SU-DHL-6 (cell line): ENCODE data around the gene FBXO41.

Experiments
- H2AFZ ChIP-seq: fragments of 200-600 bp; sonication (generic); 2 replicates; pipeline ENCODE4 v1.6.1; 2014; ENCODE audit warnings: low read depth, mild to moderate bottlenecking, moderate library complexity, mixed read lengths, antibody characterized with exemption, low read length; ENCODE audit not compliant: severe bottlenecking
- H3F3A ChIP-seq: fragments of 200-600 bp; shearing (Covaris generic); 2 replicates; pipeline ENCODE4 v1.6.0; 2016; ENCODE audit warnings: antibody characterized with exemption, mild to moderate bottlenecking; ENCODE audit not compliant: insufficient read depth
- H3K27ac ChIP-seq: fragments of 200-600 bp; sonication (generic); 2 replicates; pipeline ENCODE4 v1.5.1; 2016; ENCODE audit warnings: low read depth, mild to moderate bottlenecking, low read length, moderate library complexity, mixed read lengths
- H3K27me3 ChIP-seq: fragments of 200-600 bp; sonication (generic), shearing (Covaris generic); 2 replicates; pipeline ENCODE4 v1.6.0; 2014; ENCODE audit warnings: mild to moderate bottlenecking, low read length
- H3K36me3 ChIP-seq: fragments of 200-600 bp; sonication (generic); 2 replicates; pipeline ENCODE4 v1.6.1; 2014; ENCODE audit warnings: mild to moderate bottlenecking, low read length, mixed read lengths
- H3K4me2 ChIP-seq: fragments of 300-600, 200-600 bp; shearing (Covaris generic), sonication (generic); 2 replicates; pipeline ENCODE4 v1.6.0; 2014; ENCODE audit warnings: low read length, low read depth, mild to moderate bottlenecking; ENCODE audit not compliant: poor library complexity, severe bottlenecking
- H3K4me3 ChIP-seq: fragments of 200-600 bp; sonication (generic); 2 replicates; pipeline ENCODE4 v1.5.1; 2014; ENCODE audit warnings: antibody characterized with exemption, low read length, mild to moderate bottlenecking, mixed read lengths; ENCODE audit not compliant: insufficient read depth, poor library complexity, severe bottlenecking
- H3K79me2 ChIP-seq: fragments of 200-600 bp; sonication (generic); 2 replicates; pipeline ENCODE4 v1.6.1; 2014; ENCODE audit warnings: mild to moderate bottlenecking, low read length, moderate library complexity; ENCODE audit not compliant: insufficient read depth
- H3K9ac ChIP-seq: fragments of 200-600 bp; sonication (generic); 2 replicates; pipeline ENCODE4 v1.7.0; 2014; ENCODE audit warnings: mild to moderate bottlenecking, low read length
- H3K9me2 ChIP-seq: fragments of 200-600 bp; sonication (generic); replicated peaks from 2 replicates; pipeline ENCODE4 v1.6.1; 2014; ENCODE audit warnings: low read length; ENCODE audit not compliant: insufficient read depth
- H3K9me3 ChIP-seq: fragments of 200-600 bp; sonication (generic); 2 replicates; pipeline ENCODE4 v1.6.1; 2014; ENCODE audit warnings: low read length, mixed read lengths; ENCODE audit not compliant: insufficient read depth
- H4K20me1 ChIP-seq: fragments of 200-600 bp; sonication (generic); 2 replicates; pipeline ENCODE4 v1.6.1; 2014; ENCODE audit warnings: low read depth, mild to moderate bottlenecking, antibody characterized with exemption, low read length, moderate library complexity, mixed read lengths
- EZH2phosphoT487 ChIP-seq: fragments of 200-600 bp; sonication (generic), shearing (Covaris generic); conservative IDR thresholded peaks from 2 replicates; pipeline ENCODE4 v1.6.1; 2018; ENCODE audit warnings: mild to moderate bottlenecking, antibody characterized with exemption, low read length, moderate library complexity, mixed read lengths
- TF ChIP-seq, protein P1 (sequence below): fragments of 200-600 bp; sonication (generic); IDR thresholded peaks from one replicate; pipeline ENCODE4 v1.5.1; 2017; ENCODE audit warnings: antibody characterized with exemption, mild to moderate bottlenecking, low read length, moderate library complexity; ENCODE audit not compliant: insufficient read depth, poor library complexity, severe bottlenecking

The FBXO41 gene

DNA sequence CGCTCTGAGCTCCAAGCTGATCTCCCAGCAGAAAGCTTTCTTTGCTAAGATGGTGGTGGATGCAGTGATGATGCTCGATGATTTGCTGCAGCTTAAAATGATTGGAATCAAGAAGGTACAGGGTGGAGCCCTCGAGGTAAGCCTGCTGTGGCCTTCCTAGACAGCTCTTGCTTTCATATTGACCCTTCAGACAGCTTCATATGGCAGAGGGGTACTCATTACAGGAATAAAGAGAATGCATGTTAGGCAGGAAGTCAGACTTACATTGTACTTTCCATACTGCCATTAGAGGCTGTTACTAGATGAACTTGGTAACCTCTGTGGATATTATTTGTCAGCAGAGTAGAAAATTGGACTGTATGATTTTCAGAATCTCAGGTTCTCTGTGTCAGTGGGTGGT lies 39.7 kb downstream of the FBXO41 start:
- Histone ChIP-seq H2AFZ (no peak overlapping the region), H3K27me3 (no peaks in the 10 kb centered on the region), H3K9ac (no peak overlapping the region), H3K36me3 (peaks cover 63% of the 10 kb centered on the region), H3F3A (no peaks in the 10 kb centered on the region), H4K20me1 (peaks cover 15% of the 10 kb centered on the region; the same call in 1 of the 2 replicates), H3K4me2 (no peak overlapping the region), H3K27ac (no peak overlapping the region), H3K79me2 (peaks cover 56% of the 10 kb centered on the region), H3K9me2 (no peaks in the 10 kb centered on the region), H3K4me3 (no peak overlapping the region), H3K9me3 (no peaks in the 10 kb centered on the region)
- no peak for TF ChIP-seq EZH2phosphoT487
- TF ChIP-seq, protein P1, sequence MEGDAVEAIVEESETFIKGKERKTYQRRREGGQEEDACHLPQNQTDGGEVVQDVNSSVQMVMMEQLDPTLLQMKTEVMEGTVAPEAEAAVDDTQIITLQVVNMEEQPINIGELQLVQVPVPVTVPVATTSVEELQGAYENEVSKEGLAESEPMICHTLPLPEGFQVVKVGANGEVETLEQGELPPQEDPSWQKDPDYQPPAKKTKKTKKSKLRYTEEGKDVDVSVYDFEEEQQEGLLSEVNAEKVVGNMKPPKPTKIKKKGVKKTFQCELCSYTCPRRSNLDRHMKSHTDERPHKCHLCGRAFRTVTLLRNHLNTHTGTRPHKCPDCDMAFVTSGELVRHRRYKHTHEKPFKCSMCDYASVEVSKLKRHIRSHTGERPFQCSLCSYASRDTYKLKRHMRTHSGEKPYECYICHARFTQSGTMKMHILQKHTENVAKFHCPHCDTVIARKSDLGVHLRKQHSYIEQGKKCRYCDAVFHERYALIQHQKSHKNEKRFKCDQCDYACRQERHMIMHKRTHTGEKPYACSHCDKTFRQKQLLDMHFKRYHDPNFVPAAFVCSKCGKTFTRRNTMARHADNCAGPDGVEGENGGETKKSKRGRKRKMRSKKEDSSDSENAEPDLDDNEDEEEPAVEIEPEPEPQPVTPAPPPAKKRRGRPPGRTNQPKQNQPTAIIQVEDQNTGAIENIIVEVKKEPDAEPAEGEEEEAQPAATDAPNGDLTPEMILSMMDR, result no peak

DNA sequence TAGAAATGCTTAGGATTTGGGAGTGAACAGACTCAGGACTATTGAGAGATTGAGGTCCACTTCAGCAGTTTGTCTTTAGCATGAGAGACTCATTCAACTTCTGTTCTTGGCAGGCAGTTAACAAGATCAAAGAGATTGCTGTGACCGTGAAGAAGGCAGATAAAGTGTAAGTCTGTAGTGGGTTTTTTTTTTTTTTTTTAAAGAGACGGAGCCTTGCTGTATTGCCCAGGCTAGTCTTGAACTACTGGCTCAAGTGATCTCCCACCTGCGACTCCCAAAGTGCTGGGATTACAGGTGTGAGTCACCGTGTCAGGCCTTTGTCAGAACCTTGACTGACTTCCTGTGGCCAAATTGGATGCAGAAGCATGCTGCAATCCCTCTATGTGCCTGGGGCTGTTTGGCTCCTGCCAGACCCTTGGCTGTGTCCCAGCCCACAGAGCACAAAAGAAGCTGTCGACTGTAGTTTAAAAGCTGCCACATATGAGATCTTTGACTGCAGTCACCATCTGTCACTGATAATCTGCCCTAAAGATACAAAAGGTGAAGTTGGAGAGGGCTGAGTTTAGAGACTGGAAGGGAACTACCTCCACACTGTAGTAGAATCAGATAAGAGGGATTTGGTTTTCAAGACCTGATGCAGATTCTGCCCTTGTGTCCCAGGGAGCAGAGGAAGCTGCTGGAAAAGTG lies 40.3 kb downstream of the FBXO41 start:
- no peak overlapping the region for H3K9ac ChIP-seq
- no peaks in the 10 kb centered on the region for H3K9me2 ChIP-seq
- peaks cover 61% of the 10 kb centered on the region for H3K79me2 ChIP-seq
- no peak for TF ChIP-seq EZH2phosphoT487
- TF ChIP-seq, protein P1, result no peak
- no peak overlapping the region for H3K27ac ChIP-seq
- no peaks in the 10 kb centered on the region for H3K9me3 ChIP-seq
- H4K20me1 ChIP-seq, result peaks cover 15% of the 10 kb centered on the region; the same call in 1 of the 2 replicates
- H3K27me3 ChIP-seq, result no peaks in the 10 kb centered on the region
- no peak overlapping the region for H3K4me2 ChIP-seq
- H3K4me3 ChIP-seq, result no peak overlapping the region
- no peaks in the 10 kb centered on the region for H3F3A ChIP-seq
- peaks cover 63% of the 10 kb centered on the region for H3K36me3 ChIP-seq
- H2AFZ ChIP-seq, result no peak overlapping the region

DNA sequence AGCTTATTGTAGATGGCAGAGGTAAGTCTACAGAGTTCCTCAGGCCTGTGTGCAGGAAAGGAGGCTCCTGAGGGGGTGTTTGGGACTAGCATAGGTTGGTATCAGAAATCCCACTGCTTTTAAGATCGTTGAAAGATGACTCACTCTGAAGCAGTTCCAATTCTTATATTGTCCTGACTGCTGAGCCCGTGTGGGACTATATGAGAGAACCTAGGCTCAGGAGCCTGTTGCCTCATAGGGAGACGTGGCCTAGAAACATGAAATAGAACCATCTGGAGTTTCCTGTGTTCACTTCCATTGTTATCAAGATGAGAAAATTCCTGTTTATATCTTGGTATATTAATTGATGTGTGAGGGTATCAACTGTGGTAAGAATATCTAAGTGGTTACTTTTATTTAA lies 44.5 kb downstream of the FBXO41 start:
- Histone ChIP-seq H3K79me2 (peaks cover 91% of the 10 kb centered on the region), H3K4me3 (no peak overlapping the region), H3K9me2 (no peaks in the 10 kb centered on the region), H2AFZ (no peak overlapping the region), H3K27ac (no peak overlapping the region), H3K27me3 (no peaks in the 10 kb centered on the region), H3K4me2 (no peak overlapping the region), H3F3A (no peaks in the 10 kb centered on the region), H3K36me3 (peaks cover 35% of the 10 kb centered on the region; the same call in 1 of the 2 replicates), H4K20me1 (peaks cover 37% of the 10 kb centered on the region; the same call in 1 of the 2 replicates), H3K9ac (no peak overlapping the region), H3K9me3 (no peaks in the 10 kb centered on the region)
- no peak for TF ChIP-seq EZH2phosphoT487
- TF ChIP-seq, protein P1, result no peak
